ENCODE measurements around the gene PRDX6.
"Not testable (repeated sequence)": the region's sequence is repeated elsewhere in the genome, so short reads cannot be mapped to it uniquely, and the experiment has no call there.

Gene PRDX6

GRCh38 chr1:173502104-173502503, 25.0 kb downstream of the PRDX6 start:
- no peak for DNase-seq

GRCh38 chr1:173503391-173503790, 26.3 kb downstream of the PRDX6 start:
- DNase-seq, result peak; percentile 21

GRCh38 chr1:173504268-173504667, 27.1 kb downstream of the PRDX6 start:
- no peak for DNase-seq

- DNase-seq, result no peak
Measured at GRCh38 chr1:173505391-173505790, 28.3 kb downstream of the PRDX6 start.

- no peak for DNase-seq
Measured at GRCh38 chr1:173506437-173506836, 29.3 kb downstream of the PRDX6 start.

- DNase-seq, result peak; percentile 22
Measured at GRCh38 chr1:173507205-173507846, 30.2 kb downstream of the PRDX6 start.

- no peak for DNase-seq
Measured at GRCh38 chr1:173507847-173508209, 30.7 kb downstream of the PRDX6 start.

GRCh38 chr1:173508541-173508940, 31.4 kb downstream of the PRDX6 start:
- DNase-seq, result no peak

GRCh38 chr1:173509797-173510196, 32.7 kb downstream of the PRDX6 start:
- no peak for DNase-seq

GRCh38 chr1:173514503-173514902, 37.4 kb downstream of the PRDX6 start:
- not testable (repeated sequence) for DNase-seq

GRCh38 chr1:173520799-173521198, 43.7 kb downstream of the PRDX6 start:
- no peak for DNase-seq

GRCh38 chr1:173523329-173523728, 46.2 kb downstream of the PRDX6 start:
- no peak for DNase-seq

- no peak for DNase-seq
Measured at GRCh38 chr1:173525926-173526325, 48.8 kb downstream of the PRDX6 start.

- DNase-seq, result peak; percentile 4
Measured at GRCh38 chr1:173527151-173527826, 50.2 kb downstream of the PRDX6 start.

- DNase-seq, result no peak
Measured at GRCh38 chr1:173529106-173529505, 52.0 kb downstream of the PRDX6 start.

GRCh38 chr1:173530795-173531693, 53.9 kb downstream of the PRDX6 start:
- DNase-seq, result no peak

- DNase-seq, result no peak
Measured at GRCh38 chr1:173532237-173532636, 55.1 kb downstream of the PRDX6 start.

GRCh38 chr1:173536223-173536622, 59.1 kb downstream of the PRDX6 start:
- no peak for DNase-seq

Data from fibroblast of skin of abdomen (primary cell).